ENCODE data around the gene TBXAS1.

- TF ChIP-seq JUN (IDR thresholded peaks at IDR 0.05; ENCODE audit: borderline replicate concordance, insufficient read depth, insufficient read length, low read depth) (no peak), EZH2 (IDR thresholded peaks at IDR 0.05; ENCODE audit: borderline replicate concordance, low read depth, low read length, severe bottlenecking) (no peak)
These were observed 229.5 kb downstream of the TBXAS1 start for GRCh38 chr7:140058517-140058916.
